UCSD-AML1 (cell line): Measurements from ENCODE around the gene FILIP1L.

Source experiments
- DNase-seq: peaks from one replicate; lab custom pipeline; 2025; ENCODE audit not compliant: unreplicated experiment; lab: John Stamatoyannopoulos, UW

FILIP1L gene

GRCh38 chr3:99955773-99956562 lies 158.3 kb downstream of the FILIP1L start:
- DNase-seq: no peak

- no peak for DNase-seq
These were observed 159.2 kb downstream of the FILIP1L start for GRCh38 chr3:99954914-99955644.

GRCh38 chr3:99953596-99953995 lies 160.7 kb downstream of the FILIP1L start:
- peak; percentile 10 for DNase-seq

GRCh38 chr3:99952306-99952705 lies 162.0 kb downstream of the FILIP1L start:
- no peak for DNase-seq

- DNase-seq: no peak
These were observed 162.6 kb downstream of the FILIP1L start for GRCh38 chr3:99951701-99952100.

GRCh38 chr3:99950921-99951320 lies 163.4 kb downstream of the FILIP1L start:
- DNase-seq: peak; percentile 25

GRCh38 chr3:99949956-99950670 lies 164.2 kb downstream of the FILIP1L start:
- DNase-seq: no peak

- DNase-seq: no peak
These were observed 165.7 kb downstream of the FILIP1L start for GRCh38 chr3:99948467-99949089.

GRCh38 chr3:99947356-99947755 lies 166.9 kb downstream of the FILIP1L start:
- DNase-seq: no peak

- no peak for DNase-seq
These were observed 168.8 kb downstream of the FILIP1L start for GRCh38 chr3:99945328-99945995.

GRCh38 chr3:99943931-99944761 lies 170.2 kb downstream of the FILIP1L start:
- no peak for DNase-seq

- DNase-seq: no peak
These were observed 173.1 kb downstream of the FILIP1L start for GRCh38 chr3:99941211-99941610.

GRCh38 chr3:99940350-99940749 lies 174.0 kb downstream of the FILIP1L start:
- DNase-seq: no peak

- no peak for DNase-seq
These were observed 174.4 kb downstream of the FILIP1L start for GRCh38 chr3:99939876-99940275.

- DNase-seq: no peak
These were observed 175.9 kb downstream of the FILIP1L start for GRCh38 chr3:99938270-99938911.

GRCh38 chr3:99934975-99935797 lies 179.1 kb downstream of the FILIP1L start:
- no peak for DNase-seq

GRCh38 chr3:99933971-99934750 lies 180.1 kb downstream of the FILIP1L start:
- no peak for DNase-seq

- DNase-seq: no peak
These were observed 183.2 kb downstream of the FILIP1L start for GRCh38 chr3:99931059-99931458.
